Measurements from ENCODE around the gene ASPN.
"Not testable (repeated sequence)": the region's sequence is repeated elsewhere in the genome, so short reads cannot be mapped to it uniquely, and the experiment has no call there.

ASPN gene

GRCh38 chr9:92422611-92423338 lies 59.5 kb downstream of the ASPN start:
- no peak for DNase-seq (ENCODE audit: low read depth, low spot score)

GRCh38 chr9:92414566-92414965 lies 67.7 kb downstream of the ASPN start:
- no peak for DNase-seq (ENCODE audit: low read depth, low spot score)

- not testable (repeated sequence) for DNase-seq (ENCODE audit: low read depth, low spot score)
These were observed 71.1 kb downstream of the ASPN start for GRCh38 chr9:92411157-92411556.

- DNase-seq (ENCODE audit: low read depth, low spot score) = no peak
These were observed 73.4 kb downstream of the ASPN start for GRCh38 chr9:92408747-92409478.

GRCh38 chr9:92407818-92408217 lies 74.5 kb downstream of the ASPN start:
- DNase-seq (ENCODE audit: low read depth, low spot score) = no peak

GRCh38 chr9:92406477-92406876 lies 75.8 kb downstream of the ASPN start:
- DNase-seq (ENCODE audit: low read depth, low spot score) = no peak

Data from activated naive CD8-positive, alpha-beta T cell treated with anti-CD3 and anti-CD28 coated beads, Interleukin-2, amount 50 U/mL, for 16 hours (primary cell).